Mucosa of stomach (tissue), 1 donor: ENCODE results near the gene CTU1.

Source experiments
- H3K27me3 ChIP-seq: one replicate; pipeline ENCODE4 v1.7.0; 2013; ENCODE audit warnings: mild to moderate bottlenecking, low read length; ENCODE audit not compliant: control insufficient read depth, insufficient read depth
- H3K36me3 ChIP-seq: one replicate; pipeline ENCODE4 v1.7.0; 2013; ENCODE audit warnings: low read length; ENCODE audit not compliant: control insufficient read depth, insufficient read depth
- H3K4me1 ChIP-seq: one replicate; pipeline ENCODE4 v1.7.0; 2013; ENCODE audit warnings: mild to moderate bottlenecking, low read length; ENCODE audit not compliant: control insufficient read depth, insufficient read depth
- H3K4me3 ChIP-seq: one replicate; pipeline ENCODE4 v1.7.0; 2013; ENCODE audit warnings: low read length
- H3K9ac ChIP-seq: one replicate; pipeline ENCODE4 v1.7.0; 2013; ENCODE audit warnings: mild to moderate bottlenecking, low read length, moderate library complexity
- H3K9me3 ChIP-seq: one replicate; pipeline ENCODE4 v1.7.0; 2013; ENCODE audit warnings: mild to moderate bottlenecking, low read length, moderate library complexity; ENCODE audit not compliant: control insufficient read depth
- donor health status: Pancreatic carcinoma.

Gene CTU1

DNA sequence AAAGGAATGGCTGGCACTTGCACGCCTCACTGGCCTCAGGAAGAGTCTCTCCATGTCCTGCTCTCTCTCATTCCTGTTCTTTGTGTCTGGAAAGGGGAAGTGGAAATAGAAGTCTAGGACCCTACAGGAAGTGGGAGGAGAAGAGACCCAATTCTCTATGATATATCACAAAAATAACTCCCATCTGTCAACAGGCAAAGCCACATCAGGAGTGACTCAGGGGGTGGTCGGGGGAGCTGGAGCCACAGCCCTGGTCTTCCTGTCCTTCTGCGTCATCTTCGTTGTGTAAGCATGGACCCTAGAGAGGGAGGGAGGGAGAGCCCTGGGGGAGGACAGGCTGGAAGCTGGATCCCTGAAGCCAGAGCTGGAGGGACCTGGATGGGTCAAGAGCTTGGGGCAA lies 19.5 kb upstream of the CTU1 start:
- Histone ChIP-seq H3K27me3 (peaks cover 8% of the 10 kb centered on the region), H3K4me3 (no peak overlapping the region), H3K9me3 (no peaks in the 10 kb centered on the region), H3K36me3 (no peaks in the 10 kb centered on the region), H3K9ac (no peak overlapping the region), H3K4me1 (peaks cover 5% of the 10 kb centered on the region)

DNA sequence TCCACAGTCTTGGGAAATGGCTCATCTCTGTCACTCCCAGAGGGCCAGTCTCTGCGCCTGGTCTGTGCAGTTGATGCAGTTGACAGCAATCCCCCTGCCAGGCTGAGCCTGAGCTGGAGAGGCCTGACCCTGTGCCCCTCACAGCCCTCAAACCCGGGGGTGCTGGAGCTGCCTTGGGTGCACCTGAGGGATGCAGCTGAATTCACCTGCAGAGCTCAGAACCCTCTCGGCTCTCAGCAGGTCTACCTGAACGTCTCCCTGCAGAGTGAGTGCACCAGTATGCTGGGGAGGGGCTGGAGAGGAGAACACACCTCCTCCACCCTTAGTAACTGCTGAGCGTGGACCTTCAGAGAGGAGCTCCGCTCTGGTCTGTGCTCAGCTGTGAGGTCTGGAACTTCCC lies 18.8 kb upstream of the CTU1 start:
- Histone ChIP-seq H3K4me3 (no peak overlapping the region), H3K9me3 (no peaks in the 10 kb centered on the region), H3K9ac (no peak overlapping the region), H3K36me3 (no peaks in the 10 kb centered on the region), H3K27me3 (peaks cover 8% of the 10 kb centered on the region), H3K4me1 (peaks cover 5% of the 10 kb centered on the region)

DNA sequence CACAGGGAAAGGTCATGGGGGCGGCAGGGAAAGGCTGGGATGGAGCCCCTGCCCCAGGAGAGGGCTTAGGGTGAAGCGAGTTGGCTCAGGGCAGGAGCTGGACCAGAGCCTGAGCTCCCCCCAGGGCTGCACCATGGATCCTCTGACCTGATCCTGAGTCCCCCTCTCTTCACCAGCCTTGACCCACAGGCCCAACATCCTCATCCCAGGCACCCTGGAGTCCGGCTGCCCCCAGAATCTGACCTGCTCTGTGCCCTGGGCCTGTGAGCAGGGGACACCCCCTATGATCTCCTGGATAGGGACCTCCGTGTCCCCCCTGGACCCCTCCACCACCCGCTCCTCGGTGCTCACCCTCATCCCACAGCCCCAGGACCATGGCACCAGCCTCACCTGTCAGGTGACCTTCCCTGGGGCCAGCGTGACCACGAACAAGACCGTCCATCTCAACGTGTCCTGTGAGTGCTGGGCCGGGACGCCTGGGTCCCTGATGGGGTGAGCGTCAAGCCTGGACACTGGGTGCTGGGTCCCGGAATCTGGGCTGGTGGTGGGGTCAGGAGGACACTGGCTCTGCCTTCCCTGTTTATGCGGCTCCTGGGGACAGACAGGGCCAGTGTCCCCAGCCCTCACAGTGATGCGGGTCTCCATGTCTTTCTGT lies 17.3 kb upstream of the CTU1 start:
- Histone ChIP-seq H3K27me3 (peaks cover 8% of the 10 kb centered on the region), H3K4me1 (peaks cover 5% of the 10 kb centered on the region), H3K9me3 (no peaks in the 10 kb centered on the region), H3K36me3 (no peaks in the 10 kb centered on the region), H3K9ac (no peak overlapping the region), H3K4me3 (no peak overlapping the region)

DNA sequence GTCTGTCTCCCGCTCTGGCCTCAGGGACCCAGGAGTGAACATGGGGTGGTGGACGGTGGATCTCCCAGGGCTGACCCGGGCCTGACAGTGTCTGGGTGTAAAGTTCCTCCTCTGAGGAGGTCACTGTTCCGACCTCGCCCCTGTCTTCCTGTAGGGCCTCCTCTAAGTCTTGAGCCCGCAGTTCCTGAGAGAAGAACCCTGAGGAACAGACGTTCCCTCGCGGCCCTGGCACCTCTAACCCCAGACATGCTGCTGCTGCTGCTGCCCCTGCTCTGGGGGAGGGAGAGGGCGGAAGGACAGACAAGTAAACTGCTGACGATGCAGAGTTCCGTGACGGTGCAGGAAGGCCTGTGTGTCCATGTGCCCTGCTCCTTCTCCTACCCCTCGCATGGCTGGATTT lies 16.5 kb upstream of the CTU1 start, which contains the start of gene SIGLEC9:
TSS of gene SIGLEC9 (plus strand) at position 178 of the 400 bp plus-strand sequence. CDS start at position 247, 69 bp downstream.
- Histone ChIP-seq H3K27me3 (peaks cover 8% of the 10 kb centered on the region), H3K9me3 (no peaks in the 10 kb centered on the region), H3K9ac (no peak within 1 kb of the TSS), H3K4me1 (peaks cover 5% of the 10 kb centered on the region), H3K4me3 (no peak within 1 kb of the TSS), H3K36me3 (no peaks in the 10 kb centered on the region)

DNA sequence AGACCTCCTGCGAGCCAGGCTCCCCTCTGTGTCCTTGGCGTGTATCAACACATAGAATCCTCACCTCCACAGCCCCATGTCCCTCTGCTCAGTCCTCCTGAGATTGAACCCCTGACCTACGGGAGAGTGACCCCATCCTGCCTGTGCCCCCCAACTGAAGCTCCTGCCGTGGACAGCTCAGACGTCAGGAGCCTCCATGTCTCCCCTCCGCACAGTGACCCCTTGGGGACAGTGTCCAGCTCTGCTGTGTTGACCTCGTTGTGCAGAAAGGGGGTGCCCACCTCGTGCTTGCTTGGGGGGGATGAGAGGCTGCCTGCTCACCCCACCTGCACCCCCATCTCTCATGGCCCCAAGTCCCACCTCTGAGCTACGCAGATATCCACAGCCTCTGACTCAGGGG lies 16.0 kb upstream of the CTU1 start:
- H3K9ac ChIP-seq: no peak overlapping the region

DNA sequence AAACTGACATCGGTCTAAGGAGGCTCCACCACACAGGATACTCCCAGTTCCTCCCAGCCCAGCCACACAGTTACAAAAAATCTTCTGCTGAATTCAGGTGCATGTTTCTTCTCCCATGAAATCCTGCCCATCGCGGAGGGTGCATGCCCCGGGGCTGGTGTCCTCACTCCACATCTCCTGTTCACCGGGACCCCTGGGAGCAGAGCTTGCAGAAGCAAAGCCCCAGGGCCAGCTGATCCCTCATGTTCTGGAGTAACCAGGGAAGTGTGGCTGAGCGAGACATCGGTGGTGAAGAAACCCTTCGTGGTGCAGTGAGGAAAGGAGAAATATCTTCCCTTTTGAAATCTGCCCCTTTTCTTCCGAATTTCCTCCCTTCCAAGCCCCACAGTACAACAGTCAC lies 15.6 kb upstream of the CTU1 start:
- peaks cover 5% of the 10 kb centered on the region for H3K4me1 ChIP-seq
- no peak overlapping the region for H3K4me3 ChIP-seq
- H3K9ac ChIP-seq: no peak overlapping the region
- no peaks in the 10 kb centered on the region for H3K36me3 ChIP-seq
- no peaks in the 10 kb centered on the region for H3K9me3 ChIP-seq
- H3K27me3 ChIP-seq: peaks cover 8% of the 10 kb centered on the region

More for the DNA sequence above, 16.0 kb upstream of the CTU1 start:
- Histone ChIP-seq H3K4me1 (peaks cover 5% of the 10 kb centered on the region), H3K4me3 (no peak overlapping the region), H3K9me3 (no peaks in the 10 kb centered on the region), H3K36me3 (no peaks in the 10 kb centered on the region), H3K27me3 (peaks cover 8% of the 10 kb centered on the region)

DNA sequence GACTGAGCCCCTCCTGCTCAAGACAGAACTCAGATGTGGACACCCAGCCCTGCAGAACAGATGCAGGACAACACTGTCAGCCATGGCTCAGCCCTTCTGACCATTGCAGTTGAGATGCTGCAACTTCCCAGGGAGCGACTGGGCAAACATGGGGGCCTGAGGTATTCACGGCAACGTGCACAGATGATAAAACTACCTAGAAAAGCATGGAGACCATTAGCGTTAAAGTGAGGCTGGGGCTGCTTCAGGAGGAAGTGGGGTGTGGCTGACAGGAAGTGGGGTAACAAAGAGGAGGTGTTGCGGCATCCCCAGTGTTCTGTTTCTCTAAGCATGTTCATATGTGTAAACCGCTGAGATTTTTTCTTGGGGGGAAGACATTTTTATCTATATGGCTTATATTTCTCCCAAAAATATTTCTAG lies 15.2 kb upstream of the CTU1 start:
- Histone ChIP-seq H3K9me3 (no peaks in the 10 kb centered on the region), H3K4me3 (no peak overlapping the region), H3K27me3 (peaks cover 5% of the 10 kb centered on the region), H3K9ac (no peak overlapping the region), H3K4me1 (peaks cover 5% of the 10 kb centered on the region), H3K36me3 (no peaks in the 10 kb centered on the region)

DNA sequence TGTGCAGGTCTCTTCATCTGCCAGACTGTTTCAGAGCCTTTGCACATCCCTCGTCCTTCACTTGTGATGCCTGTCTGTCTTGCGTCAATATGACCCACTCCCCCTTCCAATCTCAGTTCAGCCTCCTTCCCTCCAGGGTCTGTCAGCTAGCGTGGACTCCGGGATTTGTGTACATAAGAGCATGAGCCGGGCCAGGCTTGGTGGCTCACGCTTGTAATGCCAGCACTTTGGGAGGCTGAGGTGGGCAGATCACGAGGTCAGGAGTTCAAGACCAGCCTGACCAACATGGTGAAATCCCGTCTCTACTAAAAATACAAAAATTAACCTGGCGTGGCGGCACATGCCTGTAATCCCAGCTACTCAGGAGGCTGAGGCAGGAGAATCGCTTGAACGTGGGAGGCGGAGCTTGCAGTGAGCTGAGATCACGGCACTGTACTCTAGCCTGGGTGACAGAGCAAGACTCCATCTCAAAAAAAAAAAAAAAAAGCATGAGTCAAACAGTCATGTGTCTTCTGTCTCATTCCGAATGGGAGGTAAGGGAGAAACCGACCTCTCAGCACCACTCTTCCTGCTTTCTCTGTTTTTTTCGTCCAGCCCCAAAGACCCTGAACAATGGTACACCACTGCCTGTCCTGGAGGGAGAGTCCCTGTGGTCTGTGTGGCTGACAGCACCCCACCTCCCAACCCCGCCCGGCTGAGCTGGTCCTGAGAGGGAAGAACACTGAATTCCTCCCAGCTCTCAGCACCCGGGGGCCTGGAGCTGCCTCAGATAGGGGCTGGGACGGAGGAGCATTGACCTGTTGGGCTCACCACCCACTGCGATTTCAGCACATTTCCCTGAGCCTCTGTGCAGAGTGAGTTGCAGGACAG lies 14.1 kb upstream of the CTU1 start:
- Histone ChIP-seq H3K36me3 (no peaks in the 10 kb centered on the region), H3K4me1 (peaks cover 5% of the 10 kb centered on the region), H3K9ac (no peak overlapping the region), H3K27me3 (peaks cover 2% of the 10 kb centered on the region), H3K9me3 (no peaks in the 10 kb centered on the region), H3K4me3 (no peak overlapping the region)

DNA sequence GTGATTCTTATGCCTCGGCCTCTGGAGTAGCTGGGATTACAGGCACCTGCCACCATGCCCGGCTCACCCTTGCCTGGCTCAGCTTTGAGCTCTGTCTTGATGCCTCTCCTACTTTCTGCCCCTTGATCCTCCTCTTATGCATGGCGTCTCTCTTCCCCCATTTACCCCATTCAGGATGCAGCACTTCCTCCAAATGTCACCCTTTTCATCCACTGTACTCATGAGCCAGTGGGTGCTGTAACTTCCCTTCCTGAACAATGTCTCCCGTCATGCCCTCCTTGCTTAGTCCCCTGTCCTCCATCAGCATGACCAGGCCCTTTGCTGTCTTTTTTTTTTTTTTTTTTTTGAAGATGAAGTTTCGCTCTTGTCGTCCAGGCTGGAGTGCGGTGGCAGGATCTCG lies 13.0 kb upstream of the CTU1 start:
- peaks cover 5% of the 10 kb centered on the region for H3K4me1 ChIP-seq
- no peak overlapping the region for H3K4me3 ChIP-seq
- H3K9ac ChIP-seq: no peak overlapping the region

DNA sequence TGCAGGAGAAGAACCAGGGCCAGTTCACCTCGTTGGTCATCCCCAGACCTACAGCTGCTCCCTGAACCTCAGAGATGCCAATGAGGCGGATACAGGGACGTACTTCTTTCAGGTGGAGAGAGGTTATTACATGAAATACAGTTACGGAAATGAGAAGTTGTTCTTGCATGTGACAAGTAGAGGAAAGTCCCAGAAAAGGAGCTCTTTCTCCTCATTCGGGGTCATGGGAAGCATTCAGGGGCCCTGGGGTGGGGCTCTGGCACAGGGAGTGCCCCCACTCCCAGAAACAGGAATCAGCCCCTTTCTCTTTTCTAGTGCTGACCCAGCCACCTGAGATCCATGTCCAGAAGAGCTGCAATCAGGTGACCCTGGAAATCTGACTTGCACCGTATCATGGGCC lies 12.0 kb upstream of the CTU1 start:
- peaks cover 5% of the 10 kb centered on the region for H3K4me1 ChIP-seq
- peaks cover 8% of the 10 kb centered on the region for H3K27me3 ChIP-seq
- H3K4me3 ChIP-seq: no peak overlapping the region
- no peak overlapping the region for H3K9ac ChIP-seq
- no peaks in the 10 kb centered on the region for H3K9me3 ChIP-seq
- no peaks in the 10 kb centered on the region for H3K36me3 ChIP-seq

More for the DNA sequence above, 13.0 kb upstream of the CTU1 start:
- H3K27me3 ChIP-seq: peaks cover 2% of the 10 kb centered on the region
- H3K36me3 ChIP-seq: no peaks in the 10 kb centered on the region
- H3K9me3 ChIP-seq: no peaks in the 10 kb centered on the region

DNA sequence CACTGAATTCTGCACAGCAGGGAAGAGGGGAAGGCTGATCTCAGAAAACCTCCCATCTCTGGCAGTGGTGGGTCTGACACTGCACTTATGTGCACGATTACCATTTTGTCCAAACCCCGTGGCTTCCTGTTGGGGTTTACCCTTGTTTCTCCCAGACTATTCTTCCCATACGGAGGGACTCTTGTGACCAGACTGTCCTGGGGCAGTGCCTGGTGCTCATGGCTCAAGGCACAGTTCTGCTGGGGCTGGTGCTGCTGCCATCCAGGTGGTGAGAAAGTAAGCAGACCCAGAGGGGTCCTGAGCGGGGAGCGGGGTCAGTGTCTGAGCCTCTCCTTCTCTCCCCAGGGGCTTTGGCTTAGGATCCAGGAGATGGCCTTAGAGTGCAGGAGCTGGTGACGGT lies 11.4 kb upstream of the CTU1 start:
- Histone ChIP-seq H3K27me3 (peaks cover 8% of the 10 kb centered on the region), H3K9me3 (no peaks in the 10 kb centered on the region), H3K4me3 (no peak overlapping the region), H3K36me3 (no peaks in the 10 kb centered on the region), H3K4me1 (peaks cover 5% of the 10 kb centered on the region), H3K9ac (no peak overlapping the region)

DNA sequence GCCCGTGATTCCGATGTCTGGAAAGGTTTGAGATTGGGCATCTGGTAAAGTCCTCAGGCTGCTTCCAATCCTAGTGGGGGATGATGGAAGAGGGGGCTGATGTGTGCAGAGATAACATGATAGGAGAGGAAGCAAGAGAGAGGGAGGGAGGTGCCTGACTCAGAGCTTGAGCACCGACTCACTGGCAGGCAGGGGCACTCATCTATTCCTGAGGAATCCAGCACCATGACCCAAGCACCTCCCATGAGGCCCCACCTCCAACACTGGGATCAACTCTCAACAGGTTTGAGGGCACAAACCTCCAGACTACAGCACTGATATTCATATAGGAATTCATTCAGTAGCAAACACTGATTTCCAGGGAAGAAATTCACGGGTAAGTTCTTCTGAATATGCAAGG lies 10.9 kb upstream of the CTU1 start:
- Histone ChIP-seq H3K9me3 (no peaks in the 10 kb centered on the region), H3K36me3 (no peaks in the 10 kb centered on the region), H3K9ac (no peak overlapping the region), H3K4me3 (no peak overlapping the region), H3K4me1 (peaks cover 4% of the 10 kb centered on the region), H3K27me3 (peaks cover 9% of the 10 kb centered on the region)
